HepG2 (cell line): Measurements from ENCODE around the gene FBXL4. TPM values are rescaled to one million over a fixed set of nuclear protein-coding genes. Genes with fewer than 3 reads are reported as not detected.

ENCODE experiments used
- ATAC-seq: fragments of 200-7000 bp; cut with Tn5 transposase; 3 replicates; pipeline ENCODE4 v1.9.1; 2020; ENCODE audit warnings: mild to moderate bottlenecking, moderate library complexity
- BruUV-seq: library from RNA; stranded (reverse); fragments of 400-500 nt; replicated peaks from 2 replicates; lab custom pipeline; 2021; lab: Mats Ljungman, UMichigan
- CTCF ChIA-PET: fragments of 300-600 bp; formaldehyde crosslinking; extraction: SDS; loops from one replicate; lab custom pipeline; 2021; ENCODE audit warnings: low total read pairs, inconsistent platforms, low intra/inter-chr PET ratio; lab: Yijun Ruan, JAX
- POLR2A ChIA-PET: fragments of 350-600 bp; sonication (Branson Sonifier 250); formaldehyde crosslinking; loops from one replicate; lab custom pipeline; 2020; ENCODE audit warnings: antibody characterized with exemption, inconsistent platforms; lab: Yijun Ruan, JAX
- DNase-seq: peaks from one replicate; pipeline ENCODE4 v3.0.0-alpha.2; 2015; ENCODE audit warnings: low spot score
- FAIRE-seq: peaks from 3 replicates; lab custom pipeline; 2011; peaks lifted over from hg19 to GRCh38; lab: Jason Lieb, UNC
- H2AFZ ChIP-seq: one replicate; pipeline ENCODE4 v1.6.1; 2011; ENCODE audit warnings: low read length, inconsistent platforms
- H3K27ac ChIP-seq: fragments of 300-600 bp; 3 replicates; pipeline ENCODE4 v1.8.0; 2011; ENCODE audit warnings: mixed run types, mild to moderate bottlenecking, mixed read lengths, low read length, inconsistent platforms; ENCODE audit not compliant: insufficient read depth; ENCODE audit errors: extremely low read length
- H3K27me3 ChIP-seq, 2 experiments: fragments of 200-600 bp in 1 of 2; 2 replicates in 1 of 2; 3 replicates in 1 of 2; pipeline versions ENCODE4 v1.6.0 to v1.8.0; 2011; ENCODE audit warnings: low read length in 2 of 2, mild to moderate bottlenecking in 2 of 2, moderate library complexity in 2 of 2, inconsistent platforms in 1 of 2; ENCODE audit not compliant: insufficient read depth in 2 of 2, control insufficient read depth in 1 of 2
- H3K36me3 ChIP-seq, 2 experiments: fragments of 200-600 bp in 1 of 2; replicated peaks in 1 of 2; 2 replicates in 1 of 2; 3 replicates in 1 of 2; pipeline versions ENCODE4 v1.5.1 to v1.8.0; 2011; ENCODE audit warnings: low read length in 2 of 2, inconsistent platforms in 1 of 2; ENCODE audit not compliant: insufficient read depth in 2 of 2, control insufficient read depth in 1 of 2
- H3K4me1 ChIP-seq: 2 replicates; pipeline ENCODE4 v1.5.1; 2012; ENCODE audit warnings: low read length, inconsistent platforms; ENCODE audit not compliant: insufficient read depth
- H3K4me2 ChIP-seq: 2 replicates; pipeline ENCODE4 v1.6.0; 2011; ENCODE audit warnings: low read depth, low read length, inconsistent platforms
- H3K4me3 ChIP-seq, 3 experiments: fragments of 200-600 bp in 1 of 3; sonication (generic), shearing (Covaris generic) in 1 of 3; replicated peaks in 1 of 3; 2 replicates each; pipeline ENCODE4 v1.5.1; 2011 to 2016; ENCODE audit warnings: low read length in 3 of 3, inconsistent platforms in 2 of 3, low read depth in 2 of 3, mild to moderate bottlenecking in 2 of 3, control low read depth in 1 of 3, mixed read lengths in 1 of 3; ENCODE audit not compliant: insufficient read depth in 1 of 3
- H3K79me2 ChIP-seq: one replicate; pipeline ENCODE4 v1.6.1; 2011; ENCODE audit warnings: low read length, inconsistent platforms; ENCODE audit not compliant: insufficient read depth
- H3K9ac ChIP-seq: 2 replicates; pipeline ENCODE4 v1.6.0; 2011; ENCODE audit warnings: mild to moderate bottlenecking, low read depth, low read length, inconsistent platforms; ENCODE audit not compliant: insufficient read depth
- H3K9me3 ChIP-seq: 2 replicates; pipeline ENCODE4 v1.5.1; 2012; ENCODE audit warnings: mild to moderate bottlenecking, low read length
- H4K20me1 ChIP-seq: 2 replicates; pipeline ENCODE4 v1.6.0; 2011; ENCODE audit warnings: inconsistent platforms, mild to moderate bottlenecking, low read length, moderate library complexity; ENCODE audit not compliant: insufficient read depth
- AKAP8 ChIP-seq: sonication (generic); formaldehyde crosslinking; IDR thresholded peaks from 2 replicates; pipeline ENCODE4 v1.5.1; 2020; ENCODE audit warnings: mild to moderate bottlenecking, missing genetic modification reagents
- FOXA3 ChIP-seq: IDR thresholded peaks from 2 replicates; pipeline ENCODE4 v1.6.1; 2016; ENCODE audit warnings: missing genetic modification reagents, missing compliant biosample characterization
- GLI4 ChIP-seq: sonication (generic); formaldehyde crosslinking; IDR thresholded peaks from 2 replicates; pipeline ENCODE4 v1.5.1; 2020; ENCODE audit warnings: missing genetic modification reagents, mild to moderate bottlenecking, moderate library complexity, borderline replicate concordance
- HOXD1 ChIP-seq: sonication (generic); formaldehyde crosslinking; IDR thresholded peaks from 2 replicates; pipeline ENCODE4 v1.5.0; 2020; ENCODE audit warnings: missing genetic modification reagents
- KDM1A ChIP-seq: IDR thresholded peaks from 2 replicates; pipeline ENCODE4 v1.6.1; 2016; ENCODE audit warnings: missing compliant biosample characterization
- MAFK ChIP-seq, 2 experiments: IDR thresholded peaks in 1 of 2; conservative IDR thresholded peaks in 1 of 2; 2 replicates each; pipeline ENCODE4 v1.6.1; 2011; ENCODE audit warnings: improper control_type of control experiment in 2 of 2, low read length in 2 of 2
- MBNL3 ChIP-seq: fragments of 250-450 bp; sonication (Bioruptor Pico); conservative IDR thresholded peaks from 2 replicates; pipeline ENCODE4 v1.8.0; 2022; ENCODE audit warnings: mild to moderate bottlenecking, inconsistent platforms
- MEIS2 ChIP-seq: sonication (generic); formaldehyde crosslinking; IDR thresholded peaks from 2 replicates; pipeline ENCODE4 v1.9.0; 2021; ENCODE audit warnings: mild to moderate bottlenecking, missing genetic modification reagents
- NR2F2 ChIP-seq: IDR thresholded peaks from 2 replicates; pipeline ENCODE4 v1.6.1; 2012; ENCODE audit warnings: low read depth, inconsistent platforms, borderline replicate concordance
- RELA ChIP-seq: sonication (generic); formaldehyde crosslinking; IDR thresholded peaks from 2 replicates; pipeline ENCODE4 v1.4.0; 2020; ENCODE audit warnings: missing genetic modification reagents
- ZMYM2 ChIP-seq: sonication (generic); formaldehyde crosslinking; IDR thresholded peaks from 2 replicates; pipeline ENCODE4 v1.8.0; 2022; ENCODE audit warnings: mild to moderate bottlenecking, missing genetic modification reagents
- ZNF121 ChIP-seq: sonication (generic); formaldehyde crosslinking; IDR thresholded peaks from 2 replicates; pipeline ENCODE4 v1.5.0; 2020; ENCODE audit warnings: mild to moderate bottlenecking, missing genetic modification reagents
- ZNF564 ChIP-seq: sonication (generic); formaldehyde crosslinking; IDR thresholded peaks from 2 replicates; pipeline ENCODE4 v1.8.1; 2023; ENCODE audit warnings: mild to moderate bottlenecking, missing genetic modification reagents
- ZNF644 ChIP-seq: IDR thresholded peaks from 2 replicates; pipeline ENCODE4 v1.6.1; 2016; ENCODE audit warnings: low read depth
- ZSCAN25 ChIP-seq: sonication (generic); formaldehyde crosslinking; IDR thresholded peaks from 2 replicates; pipeline ENCODE4 v1.8.0; 2022; ENCODE audit warnings: mild to moderate bottlenecking, missing genetic modification reagents
- WGBS: methylation state at CpG from one replicate; pipeline ENCODE4 v1.1.6; 2017; ENCODE audit warnings: low lambda C conversion rate; 5-methylcytosine and 5-hydroxymethylcytosine counted together
- in situ Hi-C: cut with HindIII; loops from 2 replicates; pipeline ENCODE4 v1.10.0; 2017; ENCODE audit warnings: low pct_unique_long_range_greater_than_20kb; ENCODE audit not compliant: extremely low pct_ligation_motif_present
- intact Hi-C: fragments of 100-400 bp; cut with micrococcal nuclease; formaldehyde crosslinking; loops from one replicate; pipeline ENCODE4 v1.10.0; 2022; ENCODE audit not compliant: unreplicated experiment
- polyA plus RNA-seq, 8 experiments: library from polyadenylated mRNA; depleted of rRNA in 3 of 8; stranded (reverse) in 7 of 8; unstranded in 1 of 8; fragments of >200 nt; fragmentation: Illumina TruSeq in 4 of 8; extraction: Trizol in 4 of 8; gene quantifications; 2 replicates each; pipeline versions ENCODE4 v1.2.1 to v1.2.3, GENCODE V29; 2011 to 2016; ENCODE audit warnings: low read depth in 4 of 8, missing spikeins in 1 of 8, mixed read lengths in 1 of 8; ENCODE audit not compliant: insufficient read depth in 1 of 8
- total RNA-seq, 5 experiments: library from RNA; depleted of rRNA; stranded (reverse); fragments of >200 nt; fragmentation: Illumina TruSeq; extraction: Trizol; gene quantifications; 2 replicates each; pipeline ENCODE4 v1.2.3, GENCODE V29; 2016; ENCODE audit warnings: low read depth in 1 of 5
- TF ChIP-seq, protein P1 (sequence below): sonication (generic); formaldehyde crosslinking; IDR thresholded peaks from 2 replicates; pipeline ENCODE4 v1.4.0; 2020; ENCODE audit warnings: missing genetic modification reagents
- TF ChIP-seq, protein P2 (sequence below): sonication (generic); formaldehyde crosslinking; IDR thresholded peaks from 2 replicates; pipeline ENCODE4 v1.5.0; 2020; ENCODE audit warnings: mild to moderate bottlenecking, missing genetic modification reagents
- TF ChIP-seq, protein P3 (sequence below): sonication (generic); formaldehyde crosslinking; IDR thresholded peaks from 2 replicates; pipeline ENCODE4 v1.5.0; 2020; ENCODE audit warnings: missing genetic modification reagents

Gene FBXL4
- total and polyA plus RNA-seq, 2 of the 13 experiments (the other 11 are each of a cell fraction or from before 2014, with no cell fraction given), result 13.2 to 17.6 TPM

DNA sequence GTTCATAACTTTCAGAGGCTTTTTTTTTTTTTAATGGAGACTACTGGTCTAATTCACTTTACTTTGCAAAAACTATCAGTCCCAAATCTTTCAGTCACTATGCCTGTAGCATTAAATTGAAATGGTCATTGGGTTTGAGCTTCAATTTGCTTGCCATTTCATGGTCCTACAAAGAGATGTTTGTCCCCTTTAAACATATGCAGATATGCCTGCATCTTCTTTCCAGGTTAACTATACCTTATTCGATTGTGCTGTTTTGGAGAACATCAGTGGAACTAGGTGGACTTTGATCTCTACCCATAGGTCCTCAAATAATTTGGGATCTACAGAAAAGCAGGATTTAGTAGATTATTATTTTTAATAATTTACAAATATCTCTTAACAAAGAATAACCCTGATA is 108.8 kb downstream of the FBXL4 start:
- Histone ChIP-seq H3K4me1 (peaks cover 11% of the 10 kb centered on the region; the same call in 1 of the 2 replicates), H2AFZ (no peak overlapping the region), H3K27me3 (peaks cover 7 to 75% of the 10 kb centered on the region in 2 experiments), H3K4me3 (no peak overlapping the region), H4K20me1 (no peaks in the 10 kb centered on the region; the same call in 1 of the 2 replicates), H3K9me3 (no peaks in the 10 kb centered on the region), H3K4me2 (no peak overlapping the region), H3K79me2 (no peaks in the 10 kb centered on the region), H3K36me3 (no peaks in the 10 kb centered on the region), H3K9ac (no peak overlapping the region), H3K27ac (no peak overlapping the region)
- DNase-seq (no peak), ATAC-seq (no peak), FAIRE-seq (no peak)
- in situ Hi-C loops, result loop anchor here (25.0 kb wide), 5 partner anchors 273 to 1777 kb away; no protein-coding TSS in a partner anchor
- 0% methylated on average over 1 of the region's 1 CpG for WGBS
- ChIA-PET CTCF (no interaction called here), POLR2A (no interaction called here)
- intact Hi-C loops, result loop anchor here (2.0 to 5.0 kb wide), 2 partner anchors 207 to 1652 kb away; no protein-coding TSS in a partner anchor
- no TSS peak for BruUV-seq
- no peak for TF ChIP-seq HOXD1 (CRISPR knock-in tag)
- TF ChIP-seq MAFK (conservative IDR thresholded peaks at IDR 0.05 in 1 of 2, IDR thresholded peaks at IDR 0.05 in 1 of 2; ENCODE audit: low read length in 2 of 2), result no peak
- TF ChIP-seq NR2F2, result no peak
- TF ChIP-seq ZMYM2 (CRISPR knock-in tag), result no peak
- TF ChIP-seq, protein P1, sequence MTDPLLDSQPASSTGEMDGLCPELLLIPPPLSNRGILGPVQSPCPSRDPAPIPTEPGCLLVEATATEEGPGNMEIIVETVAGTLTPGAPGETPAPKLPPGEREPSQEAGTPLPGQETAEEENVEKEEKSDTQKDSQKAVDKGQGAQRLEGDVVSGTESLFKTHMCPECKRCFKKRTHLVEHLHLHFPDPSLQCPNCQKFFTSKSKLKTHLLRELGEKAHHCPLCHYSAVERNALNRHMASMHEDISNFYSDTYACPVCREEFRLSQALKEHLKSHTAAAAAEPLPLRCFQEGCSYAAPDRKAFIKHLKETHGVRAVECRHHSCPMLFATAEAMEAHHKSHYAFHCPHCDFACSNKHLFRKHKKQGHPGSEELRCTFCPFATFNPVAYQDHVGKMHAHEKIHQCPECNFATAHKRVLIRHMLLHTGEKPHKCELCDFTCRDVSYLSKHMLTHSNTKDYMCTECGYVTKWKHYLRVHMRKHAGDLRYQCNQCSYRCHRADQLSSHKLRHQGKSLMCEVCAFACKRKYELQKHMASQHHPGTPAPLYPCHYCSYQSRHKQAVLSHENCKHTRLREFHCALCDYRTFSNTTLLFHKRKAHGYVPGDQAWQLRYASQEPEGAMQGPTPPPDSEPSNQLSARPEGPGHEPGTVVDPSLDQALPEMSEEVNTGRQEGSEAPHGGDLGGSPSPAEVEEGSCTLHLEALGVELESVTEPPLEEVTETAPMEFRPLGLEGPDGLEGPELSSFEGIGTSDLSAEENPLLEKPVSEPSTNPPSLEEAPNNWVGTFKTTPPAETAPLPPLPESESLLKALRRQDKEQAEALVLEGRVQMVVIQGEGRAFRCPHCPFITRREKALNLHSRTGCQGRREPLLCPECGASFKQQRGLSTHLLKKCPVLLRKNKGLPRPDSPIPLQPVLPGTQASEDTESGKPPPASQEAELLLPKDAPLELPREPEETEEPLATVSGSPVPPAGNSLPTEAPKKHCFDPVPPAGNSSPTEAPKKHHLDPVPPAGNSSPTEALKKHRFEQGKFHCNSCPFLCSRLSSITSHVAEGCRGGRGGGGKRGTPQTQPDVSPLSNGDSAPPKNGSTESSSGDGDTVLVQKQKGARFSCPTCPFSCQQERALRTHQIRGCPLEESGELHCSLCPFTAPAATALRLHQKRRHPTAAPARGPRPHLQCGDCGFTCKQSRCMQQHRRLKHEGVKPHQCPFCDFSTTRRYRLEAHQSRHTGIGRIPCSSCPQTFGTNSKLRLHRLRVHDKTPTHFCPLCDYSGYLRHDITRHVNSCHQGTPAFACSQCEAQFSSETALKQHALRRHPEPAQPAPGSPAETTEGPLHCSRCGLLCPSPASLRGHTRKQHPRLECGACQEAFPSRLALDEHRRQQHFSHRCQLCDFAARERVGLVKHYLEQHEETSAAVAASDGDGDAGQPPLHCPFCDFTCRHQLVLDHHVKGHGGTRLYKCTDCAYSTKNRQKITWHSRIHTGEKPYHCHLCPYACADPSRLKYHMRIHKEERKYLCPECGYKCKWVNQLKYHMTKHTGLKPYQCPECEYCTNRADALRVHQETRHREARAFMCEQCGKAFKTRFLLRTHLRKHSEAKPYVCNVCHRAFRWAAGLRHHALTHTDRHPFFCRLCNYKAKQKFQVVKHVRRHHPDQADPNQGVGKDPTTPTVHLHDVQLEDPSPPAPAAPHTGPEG (CRISPR knock-in tag), result no peak
- TF ChIP-seq ZNF644 (CRISPR knock-in tag), result no peak
- TF ChIP-seq, protein P2, sequence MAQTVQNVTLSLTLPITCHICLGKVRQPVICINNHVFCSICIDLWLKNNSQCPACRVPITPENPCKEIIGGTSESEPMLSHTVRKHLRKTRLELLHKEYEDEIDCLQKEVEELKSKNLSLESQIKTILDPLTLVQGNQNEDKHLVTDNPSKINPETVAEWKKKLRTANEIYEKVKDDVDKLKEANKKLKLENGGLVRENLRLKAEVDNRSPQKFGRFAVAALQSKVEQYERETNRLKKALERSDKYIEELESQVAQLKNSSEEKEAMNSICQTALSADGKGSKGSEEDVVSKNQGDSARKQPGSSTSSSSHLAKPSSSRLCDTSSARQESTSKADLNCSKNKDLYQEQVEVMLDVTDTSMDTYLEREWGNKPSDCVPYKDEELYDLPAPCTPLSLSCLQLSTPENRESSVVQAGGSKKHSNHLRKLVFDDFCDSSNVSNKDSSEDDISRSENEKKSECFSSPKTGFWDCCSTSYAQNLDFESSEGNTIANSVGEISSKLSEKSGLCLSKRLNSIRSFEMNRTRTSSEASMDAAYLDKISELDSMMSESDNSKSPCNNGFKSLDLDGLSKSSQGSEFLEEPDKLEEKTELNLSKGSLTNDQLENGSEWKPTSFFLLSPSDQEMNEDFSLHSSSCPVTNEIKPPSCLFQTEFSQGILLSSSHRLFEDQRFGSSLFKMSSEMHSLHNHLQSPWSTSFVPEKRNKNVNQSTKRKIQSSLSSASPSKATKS (CRISPR knock-in tag), result no peak
- TF ChIP-seq, protein P3, sequence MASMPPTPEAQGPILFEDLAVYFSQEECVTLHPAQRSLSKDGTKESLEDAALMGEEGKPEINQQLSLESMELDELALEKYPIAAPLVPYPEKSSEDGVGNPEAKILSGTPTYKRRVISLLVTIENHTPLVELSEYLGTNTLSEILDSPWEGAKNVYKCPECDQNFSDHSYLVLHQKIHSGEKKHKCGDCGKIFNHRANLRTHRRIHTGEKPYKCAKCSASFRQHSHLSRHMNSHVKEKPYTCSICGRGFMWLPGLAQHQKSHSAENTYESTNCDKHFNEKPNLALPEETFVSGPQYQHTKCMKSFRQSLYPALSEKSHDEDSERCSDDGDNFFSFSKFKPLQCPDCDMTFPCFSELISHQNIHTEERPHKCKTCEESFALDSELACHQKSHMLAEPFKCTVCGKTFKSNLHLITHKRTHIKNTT (CRISPR knock-in tag), result no peak
- TF ChIP-seq KDM1A (CRISPR knock-in tag), result no peak
- TF ChIP-seq ZNF564 (CRISPR knock-in tag), result no peak
- TF ChIP-seq ZSCAN25 (CRISPR knock-in tag), result no peak
- no peak for TF ChIP-seq MBNL3
- no peak for TF ChIP-seq GLI4 (CRISPR knock-in tag)
- no peak for TF ChIP-seq AKAP8
- TF ChIP-seq ZNF121 (CRISPR knock-in tag), result no peak
- TF ChIP-seq MEIS2 (CRISPR knock-in tag), result no peak
- no peak for TF ChIP-seq FOXA3 (CRISPR knock-in tag)
- no peak for TF ChIP-seq RELA (CRISPR knock-in tag)
